ENCODE data around the gene UPF2. TPM values are rescaled to one million over a fixed set of nuclear protein-coding genes. Genes with fewer than 3 reads are reported as not detected.
A peak's percentile ranks its signal among the peaks of the same experiment; 100 is the strongest.

The UPF2 gene
- total and polyA plus RNA-seq, 2 of the 13 experiments (the other 11 are each of a cell fraction or from before 2014, with no cell fraction given), result 6.2 to 14.5 TPM

GRCh38 chr10:11874568-11875493 is 167.8 kb downstream of the UPF2 start:
- Histone ChIP-seq H3K4me3 (replicated peaks in 1 of 3; ENCODE audit: insufficient read depth in 1 of 3, low read depth in 2 of 3, low read length in 3 of 3) (peak overlapping the region; percentile 49 to 69 (median 49); a peak in 5 of 6 replicates), H3K9ac (ENCODE audit: insufficient read depth, low read depth, low read length) (peak overlapping the region; percentile 84), H3K27ac (ENCODE audit: extremely low read length, insufficient read depth, low read length) (peak overlapping the region; percentile 94), H3K9me3 (ENCODE audit: low read length) (no peaks in the 10 kb centered on the region), H3K27me3 (ENCODE audit: control insufficient read depth in 1 of 2, insufficient read depth in 2 of 2, low read length in 2 of 2) (no peaks in the 10 kb centered on the region), H4K20me1 (ENCODE audit: insufficient read depth, low read length) (no peaks in the 10 kb centered on the region), H3K4me2 (ENCODE audit: low read depth, low read length) (peak overlapping the region; percentile 92), H3K4me1 (ENCODE audit: insufficient read depth, low read length) (peaks cover 68% of the 10 kb centered on the region), H3K36me3 (replicated peaks in 1 of 2; ENCODE audit: control insufficient read depth in 1 of 2, insufficient read depth in 2 of 2, low read length in 2 of 2) (peaks cover 2 to 7% of the 10 kb centered on the region in 2 experiments; a peak in 2 of 5 replicates), H3K79me2 (ENCODE audit: insufficient read depth, low read length) (no peaks in the 10 kb centered on the region), H2AFZ (ENCODE audit: low read length) (no peak overlapping the region)
- FAIRE-seq (peak; percentile 78), DNase-seq (ENCODE audit: low spot score) (peak; percentile 80), ATAC-seq (peak; percentile 65)
- ChIA-PET CTCF (ENCODE audit: low intra/inter-chr PET ratio, low total read pairs) (no interaction called here), POLR2A (interaction anchor here (0.6 to 2.1 kb wide), 12 partner anchors 11 to 111 kb away, joined by 3 to 25 read pairs (median 4); no protein-coding TSS in a partner anchor)
- intact Hi-C loops (cut with micrococcal nuclease; ENCODE audit: unreplicated experiment), result loop anchor here (1.0 kb wide), 1 partner anchor 111 kb away; no protein-coding TSS in a partner anchor
- under 1% methylated on average over 15 of the region's 20 CpGs for WGBS (ENCODE audit: low lambda C conversion rate)
- TSS peak; percentile 89 for BruUV-seq (replicated peaks)
- in situ Hi-C loops (cut with HindIII; ENCODE audit: extremely low pct_ligation_motif_present, low pct_unique_long_range_greater_than_20kb), result no loop called here
- no peak for TF ChIP-seq PAF1 (CRISPR knock-in tag; IDR thresholded peaks at IDR 0.05)
- TF ChIP-seq SMAD3 (CRISPR knock-in tag; IDR thresholded peaks at IDR 0.05), result 0 out of 2 replicates have a peak, but pooled peaks have one; percentile 27
- TF ChIP-seq MZF1 (CRISPR knock-in tag; IDR thresholded peaks at IDR 0.05; ENCODE audit: borderline replicate concordance), result no peak
- no peak for TF ChIP-seq ZBTB21 (CRISPR knock-in tag; IDR thresholded peaks at IDR 0.05)
- no peak for TF ChIP-seq DNMT3B (CRISPR knock-in tag; conservative IDR thresholded peaks at IDR 0.05)
- TF ChIP-seq HOMEZ (CRISPR knock-in tag; IDR thresholded peaks at IDR 0.05; ENCODE audit: low read depth), result no peak
- peak; percentile 39; the same call in 1 of the 2 replicates for TF ChIP-seq LBX2 (CRISPR knock-in tag; IDR thresholded peaks at IDR 0.05; ENCODE audit: borderline replicate concordance)
- TF ChIP-seq ZMAT3 (CRISPR knock-in tag; conservative IDR thresholded peaks at IDR 0.05), result peak; percentile 58; the same call in 1 of the 2 replicates
- no peak for TF ChIP-seq ZNF484 (CRISPR knock-in tag; IDR thresholded peaks at IDR 0.05; ENCODE audit: borderline replicate concordance, low read depth)
- TF ChIP-seq RNF2 (conservative IDR thresholded peaks at IDR 0.05; ENCODE audit: low read depth), result peak; percentile 81; the same call in 1 of the 2 replicates
- 0 out of 2 replicates have a peak, but pooled peaks have one; percentile 53 for TF ChIP-seq CENPBD1 (CRISPR knock-in tag; IDR thresholded peaks at IDR 0.05; ENCODE audit: borderline replicate concordance, low read depth)
- TF ChIP-seq RXRB (CRISPR knock-in tag; IDR thresholded peaks at IDR 0.05; ENCODE audit: borderline replicate concordance), result peak; percentile 31; the same call in 1 of the 2 replicates
- no peak for TF ChIP-seq CBX1 (IDR thresholded peaks at IDR 0.05; ENCODE audit: low read depth)
- TF ChIP-seq MLXIP (CRISPR knock-in tag; IDR thresholded peaks at IDR 0.05; ENCODE audit: borderline replicate concordance), result no peak; the same call in 1 of the 2 replicates
- TF ChIP-seq SKIL (CRISPR knock-in tag; IDR thresholded peaks at IDR 0.05; ENCODE audit: borderline replicate concordance), result no peak
